ENCODE results near the gene SLC38A1.

- TF ChIP-seq CTCF (IDR thresholded peaks at IDR 0.05 in 8 of 11, conservative IDR thresholded peaks at IDR 0.05 in 3 of 11) = no peak
- TF ChIP-seq POLR2A (IDR thresholded peaks at IDR 0.05) = no peak
- no peak for TF ChIP-seq POLR2AphosphoS5 (IDR thresholded peaks at IDR 0.05)
Observed at GRCh38 chr12:46147144-46147543, 121.7 kb downstream of the SLC38A1 start.
